PC-9 (cell line): Measurements from ENCODE around the gene CDK6. TPM values are rescaled to one million over a fixed set of nuclear protein-coding genes. Genes with fewer than 3 reads are reported as not detected.

Experiments used
- BruUV-seq: library from RNA; stranded (reverse); fragments of 400-500 nt; replicated peaks from 2 replicates; lab custom pipeline; 2021; lab: Mats Ljungman, UMichigan
- CTCF ChIA-PET: fragments of 300-600 bp; sonication (Branson Sonifier 250); formaldehyde crosslinking; loops from one replicate; lab custom pipeline; 2022; ENCODE audit warnings: antibody characterized with exemption; lab: Charles Lee
- POLR2A ChIA-PET: fragments of 300-600 bp; sonication (Branson Sonifier 250); formaldehyde crosslinking; loops from one replicate; lab custom pipeline; 2022; ENCODE audit warnings: antibody characterized with exemption; ENCODE audit not compliant: unreplicated experiment; lab: Charles Lee
- DNase-seq, 2 experiments: peaks; one replicate each; pipeline versions ENCODE4 v3.0.0 to v3.0.0-alpha.2; 2015 to 2022; ENCODE audit warnings: mixed read lengths in 1 of 2
- H2AFZ ChIP-seq: fragments of 200-600 bp; sonication (generic); 2 replicates; pipeline ENCODE4 v1.8.1; 2017; ENCODE audit warnings: antibody characterized with exemption
- H3F3A ChIP-seq: fragments of 200-600 bp; sonication (generic); 2 replicates; pipeline ENCODE4 v1.8.1; 2017; ENCODE audit warnings: antibody characterized with exemption, mild to moderate bottlenecking, low read depth; ENCODE audit not compliant: insufficient read depth
- H3K27ac ChIP-seq: fragments of 200-600 bp; sonication (generic); 2 replicates; pipeline ENCODE4 v1.6.1; 2016; ENCODE audit warnings: mixed run types
- H3K27me3 ChIP-seq: fragments of 200-600 bp; sonication (generic); 2 replicates; pipeline ENCODE4 v1.6.1; 2016; ENCODE audit warnings: low read depth, mixed run types; ENCODE audit not compliant: insufficient read depth
- H3K36me3 ChIP-seq: fragments of 200-600 bp; sonication (generic); 2 replicates; pipeline ENCODE4 v1.6.1; 2016; ENCODE audit warnings: low read depth, mixed run types
- H3K4me1 ChIP-seq: fragments of 200-600 bp; sonication (generic); replicated peaks from 2 replicates; pipeline ENCODE4 v1.6.1; 2016; ENCODE audit warnings: mixed run types; ENCODE audit not compliant: insufficient read depth
- H3K4me2 ChIP-seq: fragments of 200-600 bp; sonication (generic); 2 replicates; pipeline ENCODE4 v1.6.1; 2017; ENCODE audit warnings: mixed run types
- H3K4me3 ChIP-seq: fragments of 200-600 bp; sonication (generic); 2 replicates; pipeline ENCODE4 v1.6.1; 2016; ENCODE audit warnings: mixed run types
- H3K79me2 ChIP-seq: fragments of 200-600 bp; sonication (generic); 2 replicates; pipeline ENCODE4 v1.6.1; 2017; ENCODE audit warnings: low read depth, mixed run types
- H3K9me2 ChIP-seq: fragments of 200-600 bp; sonication (generic); 2 replicates; pipeline ENCODE4 v1.8.1; 2017; ENCODE audit warnings: mild to moderate bottlenecking; ENCODE audit not compliant: insufficient read depth
- H3K9me3 ChIP-seq: fragments of 200-600 bp; sonication (generic); 2 replicates; pipeline ENCODE4 v1.8.1; 2016; ENCODE audit warnings: low read depth; ENCODE audit not compliant: insufficient read depth
- H4K20me1 ChIP-seq: fragments of 200-600 bp; sonication (generic); 2 replicates; pipeline ENCODE4 v1.8.1; 2017; ENCODE audit not compliant: insufficient read depth
- CTCF ChIP-seq: fragments of 200-600 bp; sonication (generic); conservative IDR thresholded peaks from 2 replicates; pipeline ENCODE4 v1.6.1; 2017; ENCODE audit warnings: mixed run types, antibody characterized with exemption, mild to moderate bottlenecking, moderate library complexity
- EZH2 ChIP-seq: fragments of 200-600 bp; sonication (generic); IDR thresholded peaks from 2 replicates; pipeline ENCODE4 v1.8.0; 2017; ENCODE audit warnings: antibody characterized with exemption, low read depth
- intact Hi-C: fragments of 100-400 bp; cut with micrococcal nuclease; formaldehyde crosslinking; loops from one replicate; pipeline ENCODE4 v1.10.0; 2022; ENCODE audit not compliant: unreplicated experiment
- total RNA-seq: library from RNA; stranded (reverse); gene quantifications from 2 replicates; pipeline ENCODE4 v1.2.3, GENCODE V29; 2021

CDK6 gene
- total RNA-seq, 1 experiment from 2014 or later = 49.5 TPM

GRCh38 chr7:92876836-92877235 is 40.5 kb upstream of the CDK6 start:
- TF ChIP-seq CTCF (no peak), EZH2 (no peak)
- BruUV-seq = no TSS peak
- POLR2A ChIA-PET = no interaction called here

GRCh38 chr7:92875719-92876118 is 39.3 kb upstream of the CDK6 start:
- H3F3A ChIP-seq = no peaks in the 10 kb centered on the region
- CTCF ChIA-PET = no interaction called here
- no peak overlapping the region for H2AFZ ChIP-seq
- H3K4me3 ChIP-seq = no peak overlapping the region
- no TSS peak for BruUV-seq
- H3K36me3 ChIP-seq = no peaks in the 10 kb centered on the region
- TF ChIP-seq CTCF = no peak
- no peak for TF ChIP-seq EZH2
- no peaks in the 10 kb centered on the region for H3K79me2 ChIP-seq
- no peaks in the 10 kb centered on the region for H3K9me2 ChIP-seq
- H3K4me2 ChIP-seq = no peak overlapping the region
- DNase-seq = no peak
- no peaks in the 10 kb centered on the region for H3K27me3 ChIP-seq
- no peaks in the 10 kb centered on the region for H4K20me1 ChIP-seq
- H3K9me3 ChIP-seq = no peaks in the 10 kb centered on the region
- H3K4me1 ChIP-seq = no peaks in the 10 kb centered on the region
- intact Hi-C loops = no loop called here
- POLR2A ChIA-PET = interaction anchor here (0.7 kb wide), 1 partner anchor 356 kb away, joined by 11 read pairs; no protein-coding TSS in a partner anchor
- no peak overlapping the region for H3K27ac ChIP-seq

More at GRCh38 chr7:92876836-92877235, 40.5 kb upstream of the CDK6 start:
- no peaks in the 10 kb centered on the region for H3K9me2 ChIP-seq
- no peaks in the 10 kb centered on the region for H4K20me1 ChIP-seq
- no peaks in the 10 kb centered on the region for H3K4me1 ChIP-seq
- no peaks in the 10 kb centered on the region for H3K79me2 ChIP-seq
- no peaks in the 10 kb centered on the region for H3K9me3 ChIP-seq
- no peaks in the 10 kb centered on the region for H3K27me3 ChIP-seq
- intact Hi-C loops = no loop called here
- no peak overlapping the region for H3K4me3 ChIP-seq
- DNase-seq = no peak
- no peaks in the 10 kb centered on the region for H3K36me3 ChIP-seq
- H3F3A ChIP-seq = no peaks in the 10 kb centered on the region
- no peak overlapping the region for H2AFZ ChIP-seq
- no peak overlapping the region for H3K27ac ChIP-seq
- CTCF ChIA-PET = interaction anchor here (0.6 kb wide), 1 partner anchor 302 kb away, joined by 3 read pairs; no protein-coding TSS in a partner anchor
- no peak overlapping the region for H3K4me2 ChIP-seq

- Histone ChIP-seq H3K4me3 (no peak overlapping the region), H3F3A (no peaks in the 10 kb centered on the region), H3K79me2 (no peaks in the 10 kb centered on the region), H3K9me3 (no peaks in the 10 kb centered on the region), H3K36me3 (no peaks in the 10 kb centered on the region), H3K4me1 (no peaks in the 10 kb centered on the region), H2AFZ (no peak overlapping the region), H3K27ac (no peak overlapping the region), H3K4me2 (no peak overlapping the region), H4K20me1 (no peaks in the 10 kb centered on the region), H3K27me3 (no peaks in the 10 kb centered on the region), H3K9me2 (no peaks in the 10 kb centered on the region)
- TF ChIP-seq EZH2 = no peak
- no peak for TF ChIP-seq CTCF
- intact Hi-C loops = no loop called here
- no TSS peak for BruUV-seq
- ChIA-PET POLR2A (interaction anchor here (0.7 kb wide), 1 partner anchor 356 kb away, joined by 11 read pairs; no protein-coding TSS in a partner anchor), CTCF (no interaction called here)
- no peak for DNase-seq
Observed at GRCh38 chr7:92875173-92875572, 38.8 kb upstream of the CDK6 start.
